GM19452 (cell line): ENCODE measurements around the gene NRSN2.

Source experiments
- ATAC-seq: cut with Tn5 transposase; IDR thresholded peaks from one replicate; pipeline ENCODE4 v1.9.1; 2021; ENCODE audit not compliant: unreplicated experiment

The NRSN2 gene

GRCh38 chr20:396619-397431 is 49.9 kb downstream of the NRSN2 start:
- ATAC-seq = no peak

DNA sequence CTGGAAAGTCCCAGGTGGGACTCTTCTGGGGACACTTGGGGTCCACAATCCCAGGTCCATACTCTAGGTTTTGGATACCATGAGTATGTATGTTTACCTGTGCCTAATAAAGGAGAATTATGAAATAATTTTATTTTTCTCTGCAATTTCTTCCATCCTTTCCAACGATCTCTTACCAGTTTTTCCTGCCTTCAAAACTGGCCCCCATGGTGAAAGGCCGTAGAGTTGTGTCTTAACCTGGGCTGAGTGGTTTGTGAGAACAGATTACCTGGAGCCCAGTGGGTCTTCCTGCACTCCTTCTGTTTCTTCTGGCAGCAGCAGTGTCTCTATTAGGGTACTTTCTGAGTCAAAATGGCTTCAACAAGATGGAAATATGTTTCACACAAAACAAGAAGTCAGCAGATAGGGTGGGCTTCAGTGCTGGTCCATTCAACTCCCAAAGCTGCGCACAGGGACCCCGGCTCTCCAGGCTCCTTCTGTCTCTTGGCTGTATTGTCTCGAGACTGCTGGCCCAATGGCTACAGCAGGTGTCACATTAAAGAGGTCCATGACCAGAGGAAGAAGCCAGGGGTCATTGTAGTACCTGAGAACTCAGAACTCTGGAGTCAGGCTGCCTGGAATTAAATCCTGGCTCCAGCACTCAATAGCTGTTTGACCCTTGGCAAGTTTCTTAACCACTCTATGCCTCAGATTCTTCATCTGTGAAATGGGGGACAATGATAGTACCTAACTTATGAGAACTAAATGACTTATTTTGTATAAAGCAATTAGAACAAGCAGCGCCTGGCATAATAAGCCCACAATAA is 50.7 kb downstream of the NRSN2 start:
- ATAC-seq = no peak

- ATAC-seq = no peak
Measured at GRCh38 chr20:399182-399707, 52.3 kb downstream of the NRSN2 start.

GRCh38 chr20:400128-400453 is 53.2 kb downstream of the NRSN2 start:
- no peak for ATAC-seq

- ATAC-seq = no peak
Measured at GRCh38 chr20:400454-401275, 53.8 kb downstream of the NRSN2 start.

DNA sequence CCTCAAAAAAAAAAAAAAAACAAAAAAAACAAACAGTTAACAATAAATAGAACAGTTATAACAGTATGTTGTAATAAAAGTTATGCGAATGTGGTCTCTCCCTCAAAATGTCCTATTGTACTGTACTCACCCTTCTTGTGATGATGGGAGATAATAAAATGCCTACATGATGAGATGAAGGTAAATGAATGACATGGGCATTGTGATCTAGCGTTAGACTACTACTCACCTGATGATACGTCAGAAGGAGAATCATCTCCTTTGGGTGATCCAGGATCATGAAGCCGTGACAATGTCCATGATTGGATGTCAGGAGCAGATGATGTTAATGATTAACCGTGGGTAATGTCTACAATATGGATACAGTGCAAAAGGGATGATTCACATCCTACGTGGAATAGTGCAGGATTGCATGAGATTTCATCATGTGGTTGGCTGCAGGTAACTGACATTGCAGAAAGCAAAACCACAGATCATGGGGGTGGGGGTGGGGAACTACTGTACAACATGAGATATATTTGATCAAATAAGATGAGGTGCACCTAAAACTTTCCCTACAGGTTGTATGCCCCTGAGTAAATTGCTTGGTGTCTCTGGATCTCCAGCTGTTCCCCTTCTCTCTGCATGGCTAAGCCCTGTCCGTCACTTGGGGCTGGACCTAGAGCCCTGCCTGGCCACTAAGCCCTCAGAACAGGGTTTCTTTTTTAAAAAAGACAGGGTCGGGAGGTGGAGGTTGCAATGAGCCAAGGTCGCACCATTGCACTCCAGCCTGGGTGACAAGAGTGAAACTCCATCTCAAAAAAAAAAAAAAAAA is 55.0 kb downstream of the NRSN2 start:
- no peak for ATAC-seq

- ATAC-seq = no peak
Measured at GRCh38 chr20:402496-402885, 55.6 kb downstream of the NRSN2 start.

DNA sequence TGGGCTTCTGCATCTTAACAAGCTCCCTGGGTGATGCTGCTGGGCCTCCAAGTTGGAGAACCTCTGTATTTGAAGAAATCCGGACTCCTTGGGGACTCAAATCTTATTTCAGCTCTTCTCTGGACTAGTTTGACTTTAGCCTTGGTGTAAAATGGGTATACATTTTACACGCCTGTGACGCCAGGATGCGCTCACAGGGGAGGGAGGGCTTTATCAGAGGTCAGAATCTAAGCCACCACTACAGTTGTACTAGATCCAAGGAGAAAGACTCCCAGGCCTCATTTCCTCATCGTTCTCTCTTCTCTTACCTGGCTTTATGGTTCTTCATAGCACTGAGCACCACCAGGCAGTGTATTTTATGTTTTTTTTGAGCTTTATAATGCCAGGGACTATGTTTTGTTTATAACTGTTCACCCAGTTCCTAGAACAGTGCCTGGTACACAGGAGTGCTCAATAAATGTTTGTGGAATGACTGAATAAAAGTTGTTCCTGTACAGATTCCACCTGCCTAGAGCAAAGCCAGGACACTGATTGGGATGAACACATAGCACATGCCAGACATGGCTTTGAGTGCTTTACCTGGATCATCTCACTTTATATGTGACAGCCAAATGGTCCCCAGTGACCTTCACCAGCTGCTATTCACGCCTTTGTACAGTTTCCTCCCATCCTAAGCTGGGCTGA is 56.1 kb downstream of the NRSN2 start:
- no peak for ATAC-seq

DNA sequence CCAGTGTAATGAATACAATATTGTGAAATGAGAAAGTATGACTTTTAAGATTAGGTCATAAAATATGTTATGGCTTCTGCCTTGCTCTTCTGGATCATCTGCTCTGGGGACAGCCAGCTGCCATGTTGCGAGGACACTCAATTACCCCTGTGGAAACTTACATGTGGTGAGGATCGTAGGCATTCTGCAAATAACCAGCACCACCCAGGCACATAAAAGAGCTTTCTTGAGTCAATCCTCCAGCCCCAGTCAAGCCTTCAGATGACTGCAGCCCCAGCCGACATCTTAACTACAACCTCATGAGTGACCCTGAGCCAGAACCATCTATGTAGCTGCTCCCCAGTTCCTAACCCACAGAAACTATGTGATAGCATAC is 56.7 kb downstream of the NRSN2 start:
- ATAC-seq = no peak

- ATAC-seq = no peak
Measured at GRCh38 chr20:404088-404487, 57.2 kb downstream of the NRSN2 start.
